Fibroblast of skin of right quadriceps (primary cell): ENCODE data around the gene TMEM212.

Experiments used
- DNase-seq: peaks from one replicate; pipeline ENCODE4 v3.0.0-alpha.2; 2013

Gene TMEM212

DNA sequence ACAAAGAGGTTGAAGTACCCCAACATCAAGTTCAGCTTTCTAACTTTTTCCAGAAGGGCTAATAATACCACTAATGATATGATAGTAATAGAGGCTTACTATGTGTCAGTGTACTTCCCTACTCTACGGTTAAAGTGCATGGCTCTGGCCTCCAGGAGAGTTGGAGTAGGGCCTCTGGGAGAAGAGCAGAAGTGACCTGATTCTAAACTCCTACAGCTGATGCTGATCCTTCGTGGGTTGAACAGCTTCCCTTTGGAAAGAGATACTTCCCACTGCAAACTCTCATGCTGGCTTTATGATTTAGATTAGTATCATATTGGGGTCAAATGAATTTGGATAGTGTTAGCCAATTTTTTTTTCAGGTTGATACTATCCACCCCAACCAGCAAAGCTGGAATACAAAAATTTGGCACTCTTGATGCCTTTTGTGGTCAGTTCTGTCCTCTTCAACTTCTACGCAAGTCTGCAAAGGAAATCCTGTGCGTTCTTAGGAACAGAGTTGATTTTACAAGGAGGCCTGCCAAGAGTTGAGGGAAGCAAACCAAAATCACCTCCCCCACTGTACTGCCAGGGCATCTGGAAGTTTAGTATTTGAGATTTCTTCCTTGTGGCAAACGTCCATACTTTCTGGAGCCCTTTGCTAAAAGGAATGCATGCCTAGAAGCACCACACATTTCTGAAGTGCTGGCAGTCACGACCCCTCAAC is 17.8 kb downstream of the TMEM212 start:
- peak; percentile 85 for DNase-seq

DNA sequence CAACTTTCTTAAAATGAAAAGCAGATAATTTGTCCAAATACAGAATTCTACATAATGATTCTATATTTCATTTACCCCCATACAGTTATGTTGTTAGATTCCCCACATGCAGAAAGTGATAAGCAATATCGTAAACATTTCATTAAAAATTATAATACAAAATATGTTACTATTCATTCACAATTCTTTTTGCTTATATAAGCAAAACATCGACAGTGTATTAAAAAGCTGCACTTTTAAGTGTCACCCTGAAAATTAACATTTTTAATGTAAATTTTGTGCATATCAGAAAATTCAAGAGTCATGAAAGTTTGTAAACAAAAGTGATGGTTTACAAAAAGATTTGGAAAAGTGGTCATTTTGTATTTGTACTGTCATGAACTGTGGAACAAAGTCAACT is 19.2 kb downstream of the TMEM212 start:
- DNase-seq = no peak

DNA sequence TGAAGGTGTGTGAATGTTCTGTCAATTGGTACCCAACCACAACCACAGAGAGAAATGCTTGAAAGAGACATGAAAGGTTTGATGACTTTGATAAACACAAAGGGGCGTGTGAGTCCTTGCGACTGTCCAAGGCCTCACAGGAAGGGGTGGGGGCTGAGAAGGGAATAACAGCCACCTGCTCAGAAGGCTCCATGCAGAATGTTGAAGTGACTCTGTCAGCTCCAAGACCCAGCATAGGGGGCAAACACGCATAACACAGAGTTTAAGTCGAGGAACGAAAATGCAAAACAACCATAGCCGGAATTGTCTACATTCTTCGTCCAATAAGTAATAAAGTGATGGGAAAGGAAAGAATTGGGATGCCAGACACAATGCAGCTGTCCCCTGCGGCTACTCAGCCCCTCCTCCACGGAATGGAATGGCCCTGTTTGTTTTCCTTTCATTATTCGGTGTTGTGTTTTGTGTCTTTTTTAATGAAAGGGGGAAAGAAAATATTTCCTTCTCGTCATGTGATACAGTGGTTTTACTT is 19.9 kb downstream of the TMEM212 start:
- DNase-seq = peak; percentile 34

DNA sequence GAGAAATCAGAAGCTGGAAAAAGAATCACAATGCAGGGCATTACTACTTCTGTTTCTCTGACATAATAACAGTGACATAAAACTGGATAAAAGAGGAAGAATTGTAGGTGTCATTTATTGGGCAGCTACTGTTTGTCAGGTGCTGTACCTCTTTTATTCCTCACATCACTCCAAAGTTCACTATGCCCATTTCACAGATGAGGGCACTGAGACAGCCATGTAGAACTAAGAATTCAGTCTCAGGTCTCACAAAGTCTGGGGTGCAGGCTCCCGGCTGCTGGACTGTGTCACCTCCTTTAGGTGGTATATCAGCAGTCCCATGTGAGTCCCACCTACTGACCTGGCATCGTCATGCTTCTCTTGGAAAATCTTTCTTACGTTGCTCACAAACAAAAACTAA is 20.8 kb downstream of the TMEM212 start:
- no peak for DNase-seq

DNA sequence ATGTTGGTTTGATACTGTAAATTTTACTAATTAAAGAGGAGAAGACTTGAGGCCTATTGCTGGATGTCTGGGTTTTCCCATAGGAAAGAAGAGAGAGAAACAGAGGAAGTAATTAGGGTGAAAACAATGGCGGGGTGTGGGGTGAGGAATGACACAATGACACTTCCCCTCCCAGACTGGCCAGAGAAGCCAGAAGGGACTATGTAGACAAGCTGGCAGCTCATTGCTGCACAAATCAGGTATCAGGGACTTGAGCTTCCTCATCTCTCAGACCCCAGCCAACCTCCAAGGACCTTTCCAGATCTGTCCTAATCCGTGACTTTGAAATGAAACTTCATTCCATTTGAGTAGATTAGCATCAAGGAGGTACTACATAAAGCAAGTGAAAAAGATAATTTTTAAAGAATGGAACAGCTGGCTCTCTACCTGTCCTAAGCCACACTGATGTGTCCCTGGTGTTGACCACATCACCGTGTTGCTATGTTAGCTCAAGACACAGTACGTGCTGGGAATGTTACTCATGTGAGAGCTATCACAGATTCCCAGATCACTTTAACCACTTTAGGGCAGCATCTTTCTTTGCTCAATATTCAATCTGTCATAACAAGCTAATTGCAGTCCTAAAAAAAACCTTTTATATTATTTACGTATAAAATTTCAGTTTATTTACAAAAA is 22.2 kb downstream of the TMEM212 start:
- no peak for DNase-seq

DNA sequence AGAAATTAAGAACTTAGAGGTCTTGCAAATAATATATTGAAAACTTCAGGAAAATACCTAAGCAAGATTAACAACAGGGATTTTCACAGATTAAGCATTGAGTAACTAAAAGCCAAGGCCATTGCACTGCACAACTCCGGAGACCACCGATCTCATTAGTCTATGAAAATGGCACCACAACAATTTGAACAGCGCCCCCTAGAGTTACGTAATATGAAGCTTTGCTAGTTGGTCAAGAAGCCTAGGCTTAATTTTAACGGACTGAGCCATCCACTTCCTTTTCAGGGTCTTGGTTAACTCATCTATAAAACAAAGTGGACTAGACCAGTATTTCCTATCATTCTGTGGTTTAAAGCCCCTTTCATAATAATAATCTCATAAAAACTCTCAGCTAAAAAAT is 24.8 kb downstream of the TMEM212 start:
- DNase-seq = no peak

DNA sequence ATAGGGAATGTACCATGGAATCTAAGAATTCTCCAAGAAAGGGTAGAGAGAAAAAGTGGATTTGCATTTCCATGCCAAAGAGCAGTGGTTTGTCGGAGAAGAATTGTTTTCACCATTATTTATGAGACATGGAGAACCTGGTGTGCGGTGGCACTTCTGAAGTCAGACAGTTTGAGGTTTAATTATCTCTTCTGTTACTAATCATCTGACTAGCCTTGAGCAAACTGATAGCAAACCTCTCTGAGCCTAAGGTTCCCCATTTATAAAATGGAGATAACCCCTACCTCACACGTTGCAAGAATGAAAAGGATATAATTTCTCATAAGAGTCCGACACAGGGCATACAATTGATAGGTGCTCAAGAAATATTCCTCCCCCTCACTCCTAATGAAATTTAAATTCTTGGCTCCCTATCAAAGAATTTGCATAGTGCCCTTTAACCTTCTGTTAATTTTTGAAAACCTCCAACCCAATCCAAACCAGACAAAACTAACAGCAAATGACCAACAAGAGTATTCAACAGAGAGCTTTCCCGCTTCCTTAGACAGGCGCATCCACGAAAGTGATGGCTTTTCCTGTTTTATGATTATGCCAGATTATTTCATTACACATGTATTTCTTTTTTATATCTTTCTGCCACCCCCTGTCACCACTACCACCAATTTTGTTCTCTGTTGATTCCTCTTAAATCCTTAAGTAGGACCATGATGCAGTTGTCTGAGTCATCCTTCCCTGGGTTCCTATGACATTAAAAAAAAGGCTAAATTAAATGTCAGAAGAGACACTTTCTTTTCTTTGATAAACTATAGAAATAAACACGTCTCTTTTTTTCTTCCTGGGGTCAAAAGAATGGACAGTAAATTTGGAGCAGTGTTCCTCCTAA is 28.5 kb downstream of the TMEM212 start:
- peak; percentile 51 for DNase-seq

DNA sequence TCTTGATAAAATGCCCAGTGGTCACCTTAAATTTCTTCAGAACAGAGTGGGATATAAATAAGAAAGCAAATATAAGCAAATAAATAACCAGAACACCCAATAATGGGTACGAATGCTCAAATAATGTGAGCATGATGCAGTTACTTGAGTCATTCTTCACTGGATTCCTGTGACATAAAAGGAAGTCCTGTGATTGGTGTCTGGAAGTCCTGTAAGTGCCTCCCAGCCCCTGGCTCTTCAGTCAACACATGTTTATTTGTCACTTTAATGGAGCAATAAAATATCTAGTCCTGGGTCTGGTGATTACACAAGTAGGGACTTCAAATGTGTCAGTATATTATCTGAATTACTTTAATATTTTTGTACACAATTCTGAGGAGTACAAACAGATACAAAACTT is 30.4 kb downstream of the TMEM212 start:
- peak; percentile 82 for DNase-seq

DNA sequence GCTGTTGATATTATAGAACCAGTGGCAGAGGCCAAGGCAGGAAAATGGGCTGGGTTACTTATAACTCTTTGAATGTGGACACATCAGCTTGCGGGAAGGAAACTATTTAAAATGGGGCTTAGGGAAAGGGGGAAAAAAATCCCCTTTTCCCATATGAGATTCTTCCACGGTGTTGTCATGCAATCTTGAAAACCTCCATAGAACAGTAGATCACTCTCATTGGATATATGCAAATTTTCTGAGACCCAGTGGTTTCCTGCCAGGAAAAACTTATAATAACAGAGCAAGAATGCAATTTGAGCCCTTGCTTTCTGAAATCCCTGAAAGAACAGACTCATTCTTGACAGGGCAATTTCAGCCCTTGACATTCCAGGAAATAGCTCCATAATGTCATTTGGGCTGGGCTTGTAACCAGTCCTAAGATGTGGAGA is 31.1 kb downstream of the TMEM212 start:
- DNase-seq = peak; percentile 99

DNA sequence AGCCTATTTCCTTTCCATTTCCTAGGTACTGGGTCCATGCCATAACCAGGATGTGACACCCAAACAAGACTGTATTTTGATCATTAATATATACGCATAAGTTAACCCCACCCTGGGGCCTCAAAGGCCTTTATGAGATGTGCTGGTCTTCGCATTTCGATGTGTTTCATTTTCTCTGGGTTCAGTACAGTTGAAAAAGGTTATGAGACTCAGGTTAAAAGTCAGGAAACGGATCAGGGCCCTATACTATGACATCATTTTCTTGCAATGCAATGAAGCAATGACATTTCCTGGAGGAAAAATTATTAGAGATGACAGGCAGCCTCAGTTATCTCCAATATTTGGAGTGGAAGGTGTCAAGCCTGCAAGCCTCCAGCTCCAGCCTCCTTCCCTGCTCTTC is 31.7 kb downstream of the TMEM212 start:
- DNase-seq = peak; percentile 44

DNA sequence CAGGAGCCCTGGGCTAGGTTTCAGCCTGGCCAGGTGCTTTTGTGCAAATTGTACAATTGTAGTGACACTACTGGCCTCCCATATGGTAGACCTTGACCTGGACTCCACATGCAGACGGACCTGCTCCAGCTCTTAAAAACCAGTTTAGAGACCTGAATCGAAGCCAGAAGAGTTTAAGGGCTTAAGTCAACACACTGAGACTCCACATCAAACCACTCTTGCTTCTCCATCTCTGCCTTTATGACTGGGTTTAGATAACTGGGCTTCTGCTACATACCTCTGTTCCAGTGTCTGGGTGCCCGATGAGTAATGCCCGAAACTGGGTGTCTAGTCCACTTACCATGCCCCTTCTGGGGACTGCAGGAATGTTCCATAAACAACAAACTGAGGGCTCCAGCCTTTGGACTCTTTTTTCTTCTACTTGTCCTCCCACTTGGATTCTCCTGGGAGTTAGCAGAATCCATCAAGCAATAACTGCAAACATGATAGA is 32.8 kb downstream of the TMEM212 start:
- DNase-seq = peak; percentile 48

DNA sequence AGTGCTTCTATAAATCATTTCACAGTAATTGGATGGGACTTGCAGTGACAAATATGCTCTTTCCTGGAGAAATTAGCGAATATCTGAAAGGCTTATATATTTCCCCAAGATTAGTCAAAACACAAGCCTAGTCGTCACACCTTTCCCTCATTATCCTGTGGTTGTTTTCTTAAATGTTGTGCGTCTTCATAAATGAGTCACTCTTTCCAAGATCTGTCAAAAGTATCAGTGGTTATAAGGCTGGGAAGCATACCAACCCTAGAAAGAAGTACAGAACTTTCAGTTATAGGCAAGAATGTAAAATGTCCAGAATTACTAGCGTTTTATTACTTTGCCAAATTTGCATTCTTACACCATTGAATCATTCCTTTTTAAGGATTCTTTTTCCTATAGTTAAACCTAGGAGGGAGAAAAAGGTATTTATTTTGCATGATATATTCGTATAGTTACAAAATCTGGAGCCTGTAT is 33.6 kb downstream of the TMEM212 start:
- peak; percentile 99 for DNase-seq

DNA sequence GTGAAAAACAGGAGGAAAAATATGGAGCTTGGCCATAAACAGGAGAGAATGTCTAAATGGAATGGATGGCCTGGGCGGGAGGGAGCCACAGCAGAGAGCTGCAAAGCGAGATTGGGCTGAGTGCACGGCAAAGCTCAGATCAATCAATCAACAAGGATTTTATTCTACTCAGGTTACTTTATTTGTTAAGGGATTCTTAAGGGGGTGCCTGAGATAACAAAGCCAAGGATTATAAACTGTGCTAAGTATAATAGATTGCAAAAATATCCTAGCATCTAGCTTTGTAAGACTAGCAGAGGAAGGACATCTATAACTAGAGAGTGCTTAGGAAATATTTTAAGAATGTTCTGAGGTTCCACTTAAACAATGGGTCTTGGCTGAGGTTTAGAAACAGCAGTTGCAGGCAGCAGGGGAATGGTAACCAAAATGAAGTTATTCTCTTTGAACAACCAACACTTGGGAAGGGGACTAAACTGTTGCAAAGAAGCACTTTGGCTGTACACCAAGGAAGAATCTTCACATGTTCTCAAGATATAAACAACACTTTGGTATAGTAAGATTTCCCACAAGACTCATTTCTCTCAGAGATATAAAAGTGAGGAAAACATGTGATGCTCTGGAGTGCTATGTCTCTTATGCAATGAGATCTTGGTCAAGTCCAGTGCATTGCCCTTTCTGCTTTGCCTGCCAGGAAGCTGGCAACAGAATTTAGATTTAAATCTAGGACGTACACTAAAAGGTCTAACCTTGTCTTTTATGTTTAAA is 35.5 kb downstream of the TMEM212 start:
- peak; percentile 69 for DNase-seq

DNA sequence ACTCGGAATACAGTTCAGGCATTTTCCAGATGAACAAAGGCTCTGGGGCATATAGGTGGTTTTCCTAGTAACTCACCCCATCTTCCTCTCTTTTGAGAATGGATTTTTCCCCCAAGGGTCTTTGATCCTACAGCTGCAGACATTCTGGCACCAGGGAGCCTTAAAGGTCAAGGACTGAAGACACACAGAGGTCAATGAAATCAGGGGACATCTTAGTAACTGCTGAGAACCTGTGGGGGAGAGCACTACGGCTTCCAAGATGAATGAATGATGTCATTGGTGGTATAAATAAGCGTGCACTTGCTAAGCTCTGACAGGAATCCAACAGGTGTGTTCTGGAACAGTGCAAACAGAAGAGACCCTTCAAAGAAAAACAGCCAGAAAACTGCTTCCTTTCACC is 36.3 kb downstream of the TMEM212 start:
- DNase-seq = no peak

DNA sequence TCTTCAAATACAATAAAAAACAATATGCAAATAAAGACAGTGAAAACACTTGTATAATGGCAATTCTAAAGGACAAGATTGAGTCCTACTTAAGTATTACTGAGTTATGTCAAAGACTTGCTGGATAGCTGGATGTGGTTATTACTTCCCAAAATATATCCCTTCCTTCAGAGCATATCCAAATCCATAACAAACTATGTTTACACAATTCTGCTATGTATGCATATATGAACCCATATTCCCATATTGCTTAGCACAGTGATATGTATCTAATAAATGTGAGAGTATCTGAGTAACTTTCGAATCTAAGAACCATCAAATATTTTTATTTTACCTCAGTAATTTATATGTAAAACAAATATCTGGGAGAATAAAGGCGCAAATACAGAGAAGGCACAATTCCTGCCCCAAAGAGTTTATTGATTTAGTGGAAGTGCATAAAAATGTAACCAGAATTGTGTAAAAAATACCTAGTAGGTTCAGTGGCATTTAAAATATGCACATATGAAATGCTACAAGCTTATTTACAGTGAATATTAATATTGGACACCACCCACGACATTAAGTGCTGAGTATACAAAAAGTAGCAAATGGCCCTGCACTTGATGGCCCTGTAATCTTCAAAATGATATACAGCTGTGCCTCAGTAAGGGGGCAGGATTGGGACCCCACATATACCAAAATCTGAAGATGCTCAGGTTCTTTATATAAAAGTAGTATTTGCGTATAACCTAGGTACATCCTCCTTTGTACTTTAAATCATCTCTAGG is 37.1 kb downstream of the TMEM212 start:
- DNase-seq = no peak

DNA sequence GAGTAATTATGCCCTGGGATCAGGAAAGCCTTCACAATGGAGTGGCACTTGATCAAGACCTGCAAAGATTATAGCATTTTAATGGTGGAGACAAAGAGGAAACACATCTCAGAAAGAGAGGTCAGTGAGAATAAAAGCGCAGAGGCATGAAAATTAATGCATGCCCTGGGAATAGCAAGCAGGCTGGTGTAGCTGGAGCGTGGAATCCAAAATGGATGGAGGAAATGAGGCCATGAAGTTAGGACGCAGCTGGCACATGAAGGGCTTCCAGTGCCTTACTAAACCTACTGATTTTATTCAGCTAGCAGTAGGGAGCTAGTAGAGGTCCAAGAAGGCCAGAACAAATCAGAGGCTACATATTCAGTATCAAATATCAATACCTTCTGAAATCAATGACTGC is 38.1 kb downstream of the TMEM212 start:
- DNase-seq = no peak

DNA sequence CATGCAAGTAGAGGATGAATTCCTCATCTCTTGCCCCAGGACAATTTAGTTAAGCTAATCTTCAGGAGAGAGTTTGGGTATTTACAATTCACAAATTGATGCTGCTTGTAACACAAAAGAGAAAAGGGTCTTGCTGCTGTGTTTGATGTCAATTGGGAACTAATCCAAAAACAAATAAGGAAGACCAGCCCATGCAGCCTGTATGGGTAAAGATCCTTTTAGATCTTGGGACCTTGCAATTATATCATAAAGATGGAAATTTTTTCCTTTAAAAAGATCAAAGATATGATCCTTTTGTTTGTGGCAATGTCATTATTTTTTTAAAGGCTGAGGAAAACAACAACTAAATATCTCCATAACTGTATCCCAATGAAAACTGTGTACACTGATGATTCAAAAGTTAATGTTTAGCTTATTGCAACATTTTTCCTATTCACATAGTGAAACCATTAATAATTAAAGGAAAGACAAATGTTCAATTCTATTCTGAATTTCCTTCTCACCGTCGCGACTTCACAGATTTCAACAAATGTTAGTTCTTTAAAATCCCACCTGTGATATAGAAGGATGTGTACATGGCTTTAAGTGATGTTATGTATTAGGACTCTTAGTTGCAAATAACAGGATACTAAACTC is 40.2 kb downstream of the TMEM212 start:
- DNase-seq = no peak

DNA sequence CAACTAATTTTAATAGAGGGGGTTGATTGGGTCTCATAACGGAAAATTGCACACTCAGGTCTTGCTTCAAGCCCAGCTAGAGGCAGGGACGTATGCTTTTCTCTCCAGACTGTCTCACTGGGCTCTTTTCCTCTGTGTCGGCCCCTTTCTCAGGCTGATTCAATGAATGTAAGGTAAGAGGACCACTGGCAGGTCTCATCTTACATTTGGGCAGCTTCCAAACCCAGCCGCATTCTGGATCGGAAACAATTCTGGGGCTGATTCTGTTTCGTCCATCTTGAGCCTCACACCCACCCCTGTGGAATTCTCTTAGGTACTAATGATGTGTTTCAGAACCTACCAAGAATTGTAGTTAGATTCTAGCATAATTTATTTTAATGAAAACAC is 40.7 kb downstream of the TMEM212 start:
- DNase-seq = no peak

DNA sequence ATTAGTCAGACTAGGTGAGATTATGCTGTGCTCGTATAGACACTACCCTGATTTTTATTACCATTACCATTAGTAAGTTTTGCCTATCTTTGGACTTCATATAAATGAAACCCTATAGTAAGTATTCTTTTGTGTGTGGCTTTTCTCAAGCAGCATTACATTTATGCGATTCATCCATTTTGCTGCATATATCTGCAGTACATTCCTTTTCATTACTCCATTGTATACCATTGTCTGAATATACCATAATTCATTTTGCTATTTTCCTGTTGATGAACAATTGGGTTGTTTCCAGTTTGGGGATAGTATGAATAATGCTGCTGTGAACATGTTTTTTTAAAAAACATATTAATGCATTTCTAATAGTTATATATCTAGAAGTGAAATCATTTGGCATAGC is 45.3 kb downstream of the TMEM212 start:
- peak; percentile 69 for DNase-seq

DNA sequence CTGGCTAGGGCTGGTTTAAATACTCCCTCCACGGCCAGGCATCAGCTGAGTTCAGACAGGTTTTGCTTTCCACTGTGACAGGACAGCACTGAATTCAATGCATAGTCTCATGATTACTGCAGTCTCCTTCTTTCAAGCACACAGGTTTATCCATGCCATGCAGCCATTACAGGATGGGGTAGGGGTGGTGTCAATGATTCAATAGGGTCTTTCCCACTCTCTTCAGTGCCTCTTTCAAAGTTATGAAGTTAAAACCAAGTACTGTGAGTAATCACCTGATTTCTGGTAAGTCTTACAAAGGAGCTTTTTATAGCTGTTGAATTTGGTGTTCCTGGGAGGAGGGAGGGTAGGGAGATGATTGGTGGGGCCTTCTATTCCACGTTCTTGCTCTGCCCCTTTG is 47.2 kb downstream of the TMEM212 start:
- DNase-seq = no peak

DNA sequence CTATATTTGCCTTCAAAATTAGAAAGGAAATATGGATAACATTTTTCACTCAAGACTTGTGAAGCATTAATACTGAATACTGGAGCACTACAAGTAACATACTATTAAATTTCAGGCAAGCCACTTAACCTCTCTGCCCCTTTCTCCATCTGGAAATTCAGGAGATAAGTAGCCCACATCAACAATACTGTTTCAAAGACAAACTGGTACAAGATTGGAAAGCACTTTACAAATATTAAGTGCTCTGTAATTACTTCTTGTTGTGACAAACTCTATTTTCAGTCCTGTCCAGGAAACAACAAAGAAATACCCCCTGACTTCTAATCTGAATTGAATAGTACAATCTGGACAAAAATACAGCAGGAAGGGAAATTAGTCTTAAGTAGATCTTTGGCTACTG is 49.3 kb downstream of the TMEM212 start:
- DNase-seq = no peak
